ENCODE measurements around the gene CACTIN.

GRCh38 chr19:3609779-3610719 is 16.5 kb downstream of the CACTIN start:
- TF ChIP-seq FOXP2 (optimal IDR thresholded peaks at IDR 0.05; ENCODE audit: borderline replicate concordance, extremely low read depth, extremely low read length, insufficient read depth) (no peak), SIN3A (IDR thresholded peaks at IDR 0.05; ENCODE audit: borderline replicate concordance, insufficient read depth, low read length) (no peak), POLR2AphosphoS5 (IDR thresholded peaks at IDR 0.05; ENCODE audit: low read depth, low read length) (no peak), TAF1 (IDR thresholded peaks at IDR 0.05; ENCODE audit: borderline replicate concordance, insufficient read depth, low read length) (no peak)
